GM18526 (cell line): ENCODE results near the gene LRIG2.

Experiments
- POLR2A ChIP-seq: IDR thresholded peaks from 3 replicates; pipeline ENCODE4 v1.6.1; 2011; ENCODE audit not compliant: insufficient read length; ENCODE audit errors: extremely low read depth

The LRIG2 gene

DNA sequence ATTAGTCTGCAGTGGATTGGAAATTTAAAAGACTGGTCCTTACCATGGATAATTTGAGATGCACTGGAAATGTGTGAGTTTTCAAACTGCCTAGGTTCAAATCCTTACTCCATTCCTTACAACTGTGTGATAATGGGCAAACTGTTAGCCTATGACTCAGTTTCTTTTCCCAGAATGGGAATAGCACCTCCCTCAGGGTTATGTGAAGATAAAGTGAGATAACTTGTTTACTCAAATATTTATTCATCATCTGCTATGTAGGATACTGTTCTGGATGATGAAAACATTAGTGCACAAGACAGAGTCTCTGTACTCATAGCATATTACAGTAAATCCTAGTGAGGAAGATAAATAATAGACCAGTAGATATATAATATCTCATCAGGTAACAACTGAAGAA, 28.6 kb downstream of the LRIG2 start:
- no peak for TF ChIP-seq POLR2A

DNA sequence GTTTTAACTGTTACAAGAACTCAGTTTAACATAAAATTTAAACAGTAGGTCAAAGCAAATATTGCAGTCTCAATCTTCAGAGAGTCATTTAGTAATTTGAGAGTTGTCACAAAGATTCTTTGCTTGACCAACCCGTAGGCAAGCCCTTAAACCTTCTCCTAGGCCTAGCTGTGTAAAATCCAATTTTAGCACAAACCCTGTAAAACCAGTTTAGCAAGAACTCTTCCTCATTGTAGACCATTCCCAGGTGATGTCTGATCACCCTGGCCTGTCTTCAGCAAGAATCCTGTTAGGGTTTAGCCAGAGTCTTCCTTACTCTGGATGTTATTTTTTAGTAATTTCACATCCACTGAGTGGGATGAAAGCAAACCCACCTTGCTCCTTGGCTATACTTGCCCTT, 30.1 kb downstream of the LRIG2 start:
- no peak for TF ChIP-seq POLR2A

DNA sequence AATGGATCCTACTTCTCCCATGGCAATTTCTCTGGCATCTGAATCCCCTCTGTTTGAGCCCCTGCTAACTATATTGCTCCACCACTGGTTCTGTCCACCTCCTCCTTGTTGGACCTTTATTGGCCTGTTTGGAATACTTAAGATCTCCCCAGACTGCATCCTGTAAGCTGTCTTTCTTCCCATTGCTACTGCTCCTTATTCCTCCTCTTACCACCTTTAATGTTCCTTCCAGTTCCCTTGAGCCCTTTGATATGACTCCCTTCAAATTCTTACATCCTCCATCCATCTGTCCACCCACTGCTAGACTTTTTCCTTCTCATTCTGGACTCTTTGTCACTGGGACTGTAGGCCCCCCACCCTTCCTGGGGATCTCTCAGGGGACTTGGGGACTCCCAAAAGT, 31.0 kb downstream of the LRIG2 start:
- TF ChIP-seq POLR2A, result no peak

DNA sequence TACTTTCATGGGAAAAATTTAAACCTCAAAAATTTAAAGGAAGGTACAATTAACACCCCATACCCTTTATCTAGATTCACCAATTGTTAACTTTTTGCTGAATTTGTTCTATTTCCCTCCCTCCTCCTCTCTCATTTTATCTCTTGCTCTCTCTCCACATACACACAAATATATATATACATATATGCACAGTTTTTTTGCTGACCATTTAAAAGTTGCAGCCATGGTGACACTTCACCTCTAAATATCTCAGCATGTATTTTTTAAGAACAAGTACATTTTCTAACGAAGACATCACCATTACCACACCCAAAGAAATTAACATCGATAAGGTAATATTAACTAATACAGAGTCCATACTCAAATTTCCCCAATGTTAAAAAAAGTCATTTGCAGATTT, 33.9 kb downstream of the LRIG2 start:
- no peak for TF ChIP-seq POLR2A

DNA sequence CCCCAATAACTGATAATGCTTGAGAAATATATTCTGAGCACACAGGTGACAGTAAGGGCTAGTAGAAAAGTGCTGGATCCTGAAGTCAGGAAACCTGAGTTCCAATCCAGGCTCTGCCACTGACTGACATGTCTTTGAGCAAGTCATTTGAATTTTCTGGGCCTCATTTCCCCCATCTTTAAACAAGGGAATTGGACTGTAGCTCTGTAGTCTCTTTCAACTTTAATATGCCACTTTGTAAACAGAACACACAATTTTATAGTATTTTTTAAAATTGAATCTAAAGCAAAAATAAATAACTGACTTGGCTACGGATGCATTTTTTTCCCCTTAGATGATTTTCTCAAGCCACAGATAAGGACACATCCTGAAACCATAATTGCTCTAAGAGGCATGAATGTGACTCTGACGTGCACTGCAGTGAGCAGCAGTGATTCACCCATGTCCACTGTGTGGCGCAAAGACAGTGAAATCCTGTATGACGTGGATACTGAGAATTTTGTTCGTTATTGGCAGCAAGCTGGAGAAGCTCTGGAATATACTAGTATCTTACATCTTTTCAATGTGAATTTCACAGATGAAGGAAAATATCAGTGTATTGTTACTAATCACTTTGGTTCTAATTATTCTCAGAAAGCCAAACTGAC, 37.0 kb downstream of the LRIG2 start:
- no peak for TF ChIP-seq POLR2A

DNA sequence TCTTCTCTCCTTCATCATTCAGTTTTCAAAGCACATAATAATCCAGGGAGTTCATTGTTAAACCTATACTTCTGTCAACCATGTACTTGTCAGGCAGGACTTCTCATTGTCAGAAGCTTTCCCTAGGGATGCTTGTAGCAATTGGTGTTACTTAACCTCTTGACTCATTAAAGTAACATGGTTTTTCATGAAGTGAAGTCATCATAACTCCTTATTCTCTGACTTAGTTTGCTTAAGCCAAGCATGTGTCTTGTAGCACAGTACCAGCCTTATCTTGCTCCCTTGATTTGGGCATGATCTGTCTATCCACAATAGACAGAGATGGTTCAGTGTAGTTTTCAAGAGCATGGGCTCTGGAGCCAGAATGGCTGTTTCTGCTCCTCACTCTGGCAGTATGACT, 45.3 kb downstream of the LRIG2 start:
- no peak for TF ChIP-seq POLR2A

DNA sequence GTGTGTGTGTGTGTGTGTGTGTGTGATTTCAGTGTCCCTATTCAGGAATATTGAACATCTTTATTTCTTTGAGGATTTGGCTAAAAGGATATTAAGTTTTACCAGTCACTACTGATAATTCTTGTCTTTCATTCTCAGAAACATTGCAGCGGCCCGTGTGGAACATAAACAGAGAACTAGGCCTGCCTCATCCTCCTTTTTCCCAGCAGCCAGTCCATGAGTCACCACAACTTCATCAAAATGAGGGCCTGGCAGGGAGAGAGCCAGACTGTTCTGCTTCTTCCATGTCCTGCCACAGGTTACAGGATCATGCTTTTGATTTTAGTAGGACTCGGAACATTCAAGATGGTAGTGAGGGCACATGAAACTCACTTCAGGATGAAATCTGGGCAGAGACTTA, 50.7 kb downstream of the LRIG2 start:
- no peak for TF ChIP-seq POLR2A

DNA sequence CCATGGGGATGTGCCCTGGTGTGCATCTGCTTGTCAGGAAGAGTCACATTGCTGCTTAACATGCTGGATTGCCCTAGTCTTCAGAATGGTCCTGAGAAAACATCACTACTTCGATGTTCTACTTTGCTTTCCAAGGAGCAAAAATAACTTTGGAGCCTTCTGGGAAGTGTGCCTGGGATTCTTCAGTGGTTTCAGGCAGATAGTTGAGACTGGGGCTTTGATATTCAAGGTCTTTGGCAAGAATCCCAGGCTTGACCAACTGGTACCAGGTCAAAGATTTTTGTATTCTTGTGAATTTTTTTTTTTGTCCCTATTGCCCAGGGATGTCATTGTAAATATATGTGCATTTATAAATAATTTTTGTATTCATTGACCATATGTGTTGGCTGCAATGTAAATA, 51.4 kb downstream of the LRIG2 start:
- TF ChIP-seq POLR2A, result no peak

DNA sequence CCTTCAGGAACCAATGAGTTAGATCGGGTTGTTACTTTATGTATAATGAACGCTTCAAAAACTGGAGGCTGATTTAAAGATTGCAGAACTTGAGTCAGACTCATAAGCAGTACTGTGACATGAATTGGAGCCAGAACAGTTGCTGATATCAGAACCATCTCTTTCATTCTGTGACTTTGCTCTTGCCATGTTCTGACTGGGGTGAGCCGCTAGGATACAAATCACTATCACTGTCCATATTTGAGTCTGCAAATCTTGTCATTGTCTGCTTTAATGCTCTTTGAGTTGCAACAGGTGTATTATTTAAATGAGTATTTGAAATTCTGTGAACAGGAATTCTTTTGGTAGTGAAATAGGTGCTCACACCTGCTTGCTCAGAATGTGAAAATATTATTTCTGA, 52.5 kb downstream of the LRIG2 start:
- TF ChIP-seq POLR2A, result no peak

DNA sequence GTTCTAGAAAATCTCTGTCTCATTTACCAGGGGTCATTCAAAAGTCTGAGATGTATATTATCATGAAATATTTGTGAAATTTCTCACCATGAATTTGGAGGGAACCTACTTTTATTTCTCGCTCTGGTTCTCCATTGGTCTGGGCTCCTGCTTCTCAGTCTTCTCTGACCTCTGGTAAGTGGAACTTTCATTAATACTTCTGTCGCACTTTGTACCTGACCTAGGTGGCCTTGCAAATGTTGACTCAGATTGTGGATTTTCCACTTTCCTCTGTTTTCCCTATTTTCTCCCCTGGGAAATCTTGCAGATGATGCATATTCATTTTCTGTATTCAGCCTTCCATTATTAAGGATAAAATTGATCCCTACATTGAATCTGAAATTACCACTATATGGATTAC, 53.2 kb downstream of the LRIG2 start:
- no peak for TF ChIP-seq POLR2A

DNA sequence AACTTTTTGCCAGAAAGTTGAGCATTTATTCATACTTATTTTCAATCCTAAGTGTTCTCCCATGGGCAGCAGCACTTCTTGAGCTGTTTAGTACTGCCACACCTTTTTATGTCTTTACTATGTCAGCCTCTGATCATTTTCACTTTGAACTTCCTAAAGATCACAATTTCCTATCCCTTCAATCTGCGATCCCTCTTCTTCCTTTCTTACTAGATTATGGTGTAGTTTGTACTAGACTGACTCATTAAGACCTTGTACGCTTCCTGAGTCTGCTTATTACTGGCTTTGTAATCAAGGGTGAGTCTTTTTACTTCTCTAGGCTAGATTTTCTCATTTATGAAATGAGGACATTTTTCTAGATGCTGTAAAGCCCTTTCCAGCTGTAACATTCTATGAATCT, 55.1 kb downstream of the LRIG2 start:
- no peak for TF ChIP-seq POLR2A

DNA sequence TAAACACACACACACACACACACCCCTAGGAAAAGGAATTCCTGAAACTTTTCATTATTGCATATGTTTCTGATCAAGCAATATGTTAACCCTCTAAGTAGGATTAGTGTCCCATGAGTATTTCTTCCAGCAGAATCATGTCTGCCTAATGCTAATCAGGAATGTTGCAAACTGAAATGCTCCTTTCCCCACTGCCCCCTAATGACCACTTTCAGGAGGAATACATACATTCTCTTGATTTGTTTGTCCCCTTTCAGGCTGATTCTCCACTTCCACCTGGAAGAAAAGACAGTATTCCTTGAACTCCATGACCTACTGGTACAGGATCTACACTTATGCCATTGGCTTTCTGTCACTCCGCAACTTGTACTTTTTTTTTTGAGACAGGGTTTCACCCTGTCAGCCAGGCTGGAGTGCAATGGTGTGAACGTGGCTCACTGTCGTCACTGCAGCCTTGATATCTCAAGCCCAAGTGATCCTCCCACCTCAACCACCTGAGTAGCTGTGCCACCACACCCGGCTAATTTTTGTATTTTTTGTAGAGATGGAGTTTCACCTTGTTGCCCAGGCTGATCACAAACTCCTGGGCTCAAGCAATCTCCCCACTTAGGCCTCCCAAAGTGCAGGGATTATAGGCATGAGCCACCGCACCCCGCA, 56.7 kb downstream of the LRIG2 start:
- TF ChIP-seq POLR2A, result no peak

DNA sequence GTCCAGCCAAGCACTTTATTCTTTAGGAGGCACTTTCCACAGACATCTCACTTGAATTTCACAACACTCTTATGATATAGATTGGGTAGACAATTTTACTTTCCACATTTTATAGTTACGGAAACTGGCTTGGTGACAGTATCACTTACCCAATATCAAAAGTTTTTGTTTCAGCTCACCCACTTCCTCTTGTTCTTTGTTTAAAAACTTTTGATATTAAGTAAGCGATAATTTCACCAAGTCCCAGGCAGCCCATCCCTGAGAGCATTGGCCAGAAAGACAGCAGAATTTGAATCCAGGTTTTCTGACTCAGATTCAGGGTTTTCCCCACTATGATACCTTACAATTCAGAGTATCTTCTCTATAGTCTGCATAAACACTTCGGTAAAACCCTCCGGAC, 60.0 kb downstream of the LRIG2 start:
- TF ChIP-seq POLR2A, result no peak

DNA sequence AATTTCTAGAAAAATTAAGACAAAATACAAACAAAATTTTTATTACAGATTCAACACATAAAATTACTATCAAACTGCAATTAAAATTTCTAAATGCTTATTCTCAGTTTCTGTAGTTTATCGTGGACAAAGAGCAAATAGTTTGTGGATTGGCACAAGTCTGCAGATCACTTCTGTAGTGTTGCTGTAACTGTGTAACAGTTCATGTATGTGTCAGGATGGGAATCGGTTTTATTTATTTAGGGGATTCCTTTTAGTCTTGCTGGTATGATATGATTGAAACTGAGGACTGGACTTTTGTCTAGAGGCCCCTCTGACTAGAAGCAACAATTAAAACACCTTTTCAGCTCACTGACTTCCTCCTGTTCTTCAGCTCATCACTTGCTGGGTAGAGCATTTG, 60.8 kb downstream of the LRIG2 start:
- TF ChIP-seq POLR2A, result no peak

DNA sequence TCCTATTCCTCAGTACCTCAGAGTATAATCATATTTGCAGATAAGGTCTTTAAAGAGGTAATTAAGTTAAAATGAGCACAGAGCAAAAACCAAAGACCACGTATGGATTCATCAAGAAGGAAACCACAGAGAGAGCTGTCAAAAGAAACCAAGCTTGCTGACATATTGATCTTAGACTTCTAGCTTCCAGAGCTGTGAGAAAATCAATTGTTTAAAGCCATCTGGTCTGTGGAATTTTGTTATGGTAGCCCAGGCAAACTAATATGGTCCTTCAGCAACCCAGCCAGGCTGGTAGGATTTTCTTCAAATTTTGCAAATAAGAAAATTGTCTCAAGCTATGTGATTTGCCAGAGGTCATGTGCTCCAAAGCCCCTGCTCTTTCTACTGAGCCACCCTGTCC, 62.5 kb downstream of the LRIG2 start:
- no peak for TF ChIP-seq POLR2A

DNA sequence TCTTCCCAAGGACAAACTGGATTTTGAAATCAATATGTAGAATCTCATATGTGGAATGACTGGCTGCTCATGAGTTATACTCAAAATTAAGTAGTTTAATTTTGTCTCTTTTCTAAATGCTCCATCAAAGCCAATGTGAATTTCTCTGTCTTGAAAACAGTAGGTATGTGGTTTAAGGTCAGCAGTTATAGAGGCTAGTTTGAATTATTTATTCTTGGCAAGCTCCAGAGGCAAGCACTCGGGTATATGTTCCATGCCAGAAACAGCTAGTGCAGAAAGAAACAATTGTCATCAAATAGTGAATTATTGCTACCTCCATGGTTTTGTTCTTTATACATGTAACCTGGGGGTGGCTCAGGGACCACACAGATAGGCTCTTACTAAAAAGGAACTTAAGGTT, 63.5 kb downstream of the LRIG2 start:
- TF ChIP-seq POLR2A, result no peak

DNA sequence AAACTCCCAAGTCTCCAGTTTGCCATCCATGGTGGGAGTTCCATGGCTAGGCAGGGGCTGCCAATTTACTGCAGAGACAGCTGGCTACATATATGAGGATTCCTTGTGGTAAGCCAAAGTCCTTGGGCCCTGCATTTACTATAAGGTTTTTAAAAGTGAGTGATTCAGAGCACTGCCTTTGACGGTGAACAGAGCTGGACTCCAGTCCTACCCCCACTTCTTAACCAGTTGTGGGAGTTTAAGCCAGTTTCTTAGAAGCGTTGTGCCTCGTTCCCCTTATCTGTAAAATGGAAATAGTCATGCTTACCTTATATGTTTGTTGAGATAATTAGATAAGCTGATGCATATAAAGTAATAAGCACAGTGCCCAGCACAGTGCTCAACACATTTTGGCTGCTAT, 64.6 kb downstream of the LRIG2 start:
- TF ChIP-seq POLR2A, result no peak
